Osteoblast (primary cell): ENCODE data around the gene FCAMR. TPM values are rescaled to one million over a fixed set of nuclear protein-coding genes. Genes with fewer than 3 reads are reported as not detected.

Source experiments
- DNase-seq: peaks from one replicate; pipeline ENCODE4 v3.0.0; 2011; ENCODE audit warnings: low spot score, mixed read lengths; ENCODE audit not compliant: insufficient read length; ENCODE audit errors: missing footprints
- H2AFZ ChIP-seq: 2 replicates; pipeline ENCODE4 v1.6.0; 2011; ENCODE audit warnings: mild to moderate bottlenecking, low read length
- H3K27ac ChIP-seq: 2 replicates; pipeline ENCODE4 v1.5.1; 2011; ENCODE audit warnings: mild to moderate bottlenecking, low read depth, low read length, moderate library complexity
- H3K27me3 ChIP-seq: 2 replicates; pipeline ENCODE4 v1.6.0; 2012; ENCODE audit warnings: mild to moderate bottlenecking, control low read depth, inconsistent platforms, low read length, moderate library complexity; ENCODE audit not compliant: insufficient read depth
- H3K36me3 ChIP-seq: 2 replicates; pipeline ENCODE4 v1.5.1; 2011; ENCODE audit warnings: mild to moderate bottlenecking, low read length, control low read depth, moderate library complexity; ENCODE audit not compliant: insufficient read depth
- H3K4me1 ChIP-seq: 2 replicates; pipeline ENCODE4 v1.5.1; 2011; ENCODE audit warnings: mild to moderate bottlenecking, low read length, control low read depth, moderate library complexity; ENCODE audit not compliant: insufficient read depth
- H3K4me2 ChIP-seq: 2 replicates; pipeline ENCODE4 v1.6.0; 2011; ENCODE audit warnings: mild to moderate bottlenecking, low read length; ENCODE audit not compliant: insufficient read depth
- H3K4me3 ChIP-seq: fragments of 200-600 bp; sonication (generic); 3 replicates; pipeline ENCODE4 v1.5.1; 2012; ENCODE audit warnings: mild to moderate bottlenecking, low read length, inconsistent platforms; ENCODE audit not compliant: insufficient read depth
- H3K79me2 ChIP-seq: 2 replicates; pipeline ENCODE4 v1.6.0; 2012; ENCODE audit warnings: mild to moderate bottlenecking, low read length, control low read depth, inconsistent platforms; ENCODE audit not compliant: insufficient read depth
- H3K9me3 ChIP-seq: 2 replicates; pipeline ENCODE4 v1.5.1; 2011; ENCODE audit warnings: low read depth, low read length, control low read depth
- H4K20me1 ChIP-seq: 2 replicates; pipeline ENCODE4 v1.6.0; 2012; ENCODE audit warnings: mild to moderate bottlenecking, low read length, control low read depth; ENCODE audit not compliant: insufficient read depth
- total RNA-seq: library from RNA; depleted of rRNA; stranded (reverse); fragments of >200 nt; gene quantifications from 2 replicates; pipeline ENCODE4 v1.2.3, GENCODE V29; 2012
- TF ChIP-seq, protein P1 (sequence below): IDR thresholded peaks from 2 replicates; pipeline ENCODE4 v1.5.1; 2011; ENCODE audit warnings: mild to moderate bottlenecking, low read depth, low read length, moderate library complexity; ENCODE audit errors: extremely low read depth

The FCAMR gene
- total RNA-seq, 1 donor: not detected

DNA sequence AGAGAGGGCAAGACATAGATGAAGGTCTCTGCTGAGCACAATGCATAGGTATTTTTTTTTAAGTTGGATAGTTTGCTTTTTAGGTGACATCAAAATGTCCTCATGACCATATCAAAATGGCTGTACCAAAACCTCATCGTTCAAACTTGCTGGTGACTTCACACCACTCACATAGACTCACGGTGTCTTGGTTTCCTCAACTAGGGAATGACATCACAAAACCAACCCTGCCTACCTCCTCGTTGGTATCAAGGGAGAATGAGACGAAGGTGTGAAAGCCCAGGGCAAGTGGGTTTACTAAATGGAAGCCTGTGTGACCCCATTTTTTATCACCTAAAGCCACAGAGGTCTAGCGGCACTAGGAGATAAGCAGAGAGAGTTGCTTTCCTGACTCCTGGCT is 25.6 kb downstream of the FCAMR start:
- H3K4me2 ChIP-seq: no peak overlapping the region
- no peak for DNase-seq

DNA sequence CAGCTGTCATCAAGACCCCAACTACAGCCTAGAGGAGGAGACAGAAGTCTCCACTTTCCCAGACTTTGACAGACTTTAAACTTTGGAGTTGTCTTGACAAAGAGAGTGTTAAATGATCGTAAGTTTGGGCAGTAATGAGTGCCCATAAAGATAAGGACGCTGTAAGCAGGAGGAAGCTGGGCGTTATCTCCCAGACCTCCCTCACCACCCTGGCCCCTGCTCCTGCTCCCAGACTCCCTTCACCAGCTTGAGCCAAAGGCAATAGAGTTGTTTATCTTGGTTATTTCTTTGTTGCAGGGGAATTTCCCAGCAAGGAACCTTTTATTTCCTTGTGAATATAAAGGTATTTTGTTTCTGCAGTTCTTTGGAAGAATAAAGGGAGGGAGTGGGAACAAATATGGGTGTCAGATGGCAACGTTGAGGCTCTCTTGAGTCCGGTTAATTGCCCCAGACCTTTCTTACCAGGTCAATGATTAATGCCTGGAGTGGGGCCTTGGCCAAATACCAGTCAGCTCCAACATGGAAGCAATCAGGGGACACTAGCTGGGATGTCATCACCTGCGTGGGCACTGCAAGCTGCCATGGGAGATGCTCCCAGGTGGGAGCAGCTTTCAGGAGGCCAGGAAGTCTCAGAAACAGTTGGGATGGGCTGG is 28.4 kb downstream of the FCAMR start:
- no peaks in the 10 kb centered on the region for H3K36me3 ChIP-seq
- H3K27ac ChIP-seq: no peak overlapping the region
- H3K79me2 ChIP-seq: no peaks in the 10 kb centered on the region
- no peak for DNase-seq
- no peak overlapping the region for H3K4me3 ChIP-seq
- no peaks in the 10 kb centered on the region for H3K4me1 ChIP-seq
- no peaks in the 10 kb centered on the region for H4K20me1 ChIP-seq
- TF ChIP-seq, protein P1, sequence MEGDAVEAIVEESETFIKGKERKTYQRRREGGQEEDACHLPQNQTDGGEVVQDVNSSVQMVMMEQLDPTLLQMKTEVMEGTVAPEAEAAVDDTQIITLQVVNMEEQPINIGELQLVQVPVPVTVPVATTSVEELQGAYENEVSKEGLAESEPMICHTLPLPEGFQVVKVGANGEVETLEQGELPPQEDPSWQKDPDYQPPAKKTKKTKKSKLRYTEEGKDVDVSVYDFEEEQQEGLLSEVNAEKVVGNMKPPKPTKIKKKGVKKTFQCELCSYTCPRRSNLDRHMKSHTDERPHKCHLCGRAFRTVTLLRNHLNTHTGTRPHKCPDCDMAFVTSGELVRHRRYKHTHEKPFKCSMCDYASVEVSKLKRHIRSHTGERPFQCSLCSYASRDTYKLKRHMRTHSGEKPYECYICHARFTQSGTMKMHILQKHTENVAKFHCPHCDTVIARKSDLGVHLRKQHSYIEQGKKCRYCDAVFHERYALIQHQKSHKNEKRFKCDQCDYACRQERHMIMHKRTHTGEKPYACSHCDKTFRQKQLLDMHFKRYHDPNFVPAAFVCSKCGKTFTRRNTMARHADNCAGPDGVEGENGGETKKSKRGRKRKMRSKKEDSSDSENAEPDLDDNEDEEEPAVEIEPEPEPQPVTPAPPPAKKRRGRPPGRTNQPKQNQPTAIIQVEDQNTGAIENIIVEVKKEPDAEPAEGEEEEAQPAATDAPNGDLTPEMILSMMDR: no peak
- H3K27me3 ChIP-seq: peaks cover 35% of the 10 kb centered on the region
- H3K9me3 ChIP-seq: no peaks in the 10 kb centered on the region
- no peak overlapping the region for H2AFZ ChIP-seq
- H3K4me2 ChIP-seq: no peak overlapping the region

More for the DNA sequence above, 25.6 kb downstream of the FCAMR start:
- H2AFZ ChIP-seq: no peak overlapping the region
- H3K36me3 ChIP-seq: no peaks in the 10 kb centered on the region
- H3K9me3 ChIP-seq: no peaks in the 10 kb centered on the region
- peaks cover 44% of the 10 kb centered on the region for H3K27me3 ChIP-seq
- no peak overlapping the region for H3K4me3 ChIP-seq
- no peak overlapping the region for H3K27ac ChIP-seq
- H4K20me1 ChIP-seq: no peaks in the 10 kb centered on the region
- no peaks in the 10 kb centered on the region for H3K4me1 ChIP-seq
- TF ChIP-seq, protein P1: no peak
- H3K79me2 ChIP-seq: no peaks in the 10 kb centered on the region

DNA sequence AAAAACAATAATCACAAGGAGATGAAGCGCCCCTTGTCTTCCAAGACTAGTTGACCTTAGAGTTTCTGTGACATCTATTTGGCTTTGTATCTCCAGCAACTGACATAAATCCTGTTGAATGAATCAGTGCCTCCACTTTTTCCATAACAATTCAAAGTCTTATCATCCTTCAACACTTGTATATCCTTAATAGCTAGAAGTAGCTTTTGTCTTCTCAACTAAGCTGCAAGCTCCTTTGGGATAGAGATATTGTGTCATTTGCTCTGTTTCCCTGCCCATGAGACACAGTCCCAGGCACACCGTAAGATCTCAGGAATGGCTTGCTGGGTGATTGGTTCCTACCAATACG is 29.7 kb downstream of the FCAMR start:
- DNase-seq: no peak
- H3K4me3 ChIP-seq: no peak overlapping the region
- TF ChIP-seq, protein P1: no peak
- H3K4me1 ChIP-seq: no peaks in the 10 kb centered on the region
- no peak overlapping the region for H2AFZ ChIP-seq
- no peaks in the 10 kb centered on the region for H3K9me3 ChIP-seq
- no peak overlapping the region for H3K4me2 ChIP-seq
- no peaks in the 10 kb centered on the region for H3K79me2 ChIP-seq
- no peak overlapping the region for H3K27ac ChIP-seq
- peaks cover 35% of the 10 kb centered on the region for H3K27me3 ChIP-seq
- H4K20me1 ChIP-seq: no peaks in the 10 kb centered on the region
- H3K36me3 ChIP-seq: no peaks in the 10 kb centered on the region

DNA sequence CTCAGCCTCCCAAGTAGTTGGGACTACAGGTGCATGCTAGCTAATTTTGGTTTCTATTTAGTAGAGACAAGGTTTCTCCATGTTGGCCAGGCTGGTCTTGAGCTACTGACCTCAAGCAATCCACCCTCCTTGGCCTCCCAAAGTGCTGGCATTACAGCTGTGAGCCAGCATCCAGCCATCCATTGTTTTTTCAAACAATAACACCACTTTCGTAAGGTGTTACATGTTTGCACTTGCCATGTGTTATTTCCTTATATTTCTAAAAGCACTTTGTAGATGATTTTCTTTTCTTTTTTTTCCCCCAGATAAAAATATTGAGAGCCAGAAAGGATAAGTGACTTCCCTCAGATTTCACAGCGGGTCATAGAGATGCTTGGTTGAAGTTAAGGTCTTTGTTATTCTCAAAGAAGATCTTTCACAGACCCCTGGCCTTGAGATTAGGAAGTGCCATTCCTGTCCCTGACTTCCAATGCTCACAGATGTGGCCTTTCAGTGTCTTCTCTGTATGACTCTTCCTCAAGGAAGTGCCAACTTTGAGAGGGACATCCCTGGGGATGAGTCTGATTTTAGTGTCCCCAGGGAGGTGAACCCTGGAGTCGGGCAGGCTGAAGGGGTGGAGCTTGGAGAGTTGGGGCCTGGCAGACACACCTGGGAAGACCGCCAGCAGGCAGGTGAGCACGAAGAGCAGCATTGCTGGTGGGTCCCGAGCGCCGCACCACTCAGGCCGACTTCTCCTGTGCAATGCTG is 30.2 kb downstream of the FCAMR start:
- no peaks in the 10 kb centered on the region for H3K9me3 ChIP-seq
- H2AFZ ChIP-seq: no peak overlapping the region
- TF ChIP-seq, protein P1: no peak

More for the DNA sequence above, 30.2 kb downstream of the FCAMR start:
- Histone ChIP-seq H3K4me3 (no peak overlapping the region), H3K27ac (no peak overlapping the region), H3K4me1 (no peaks in the 10 kb centered on the region), H3K27me3 (peaks cover 35% of the 10 kb centered on the region), H3K36me3 (no peaks in the 10 kb centered on the region), H4K20me1 (no peaks in the 10 kb centered on the region), H3K4me2 (no peak overlapping the region), H3K79me2 (no peaks in the 10 kb centered on the region)
- no peak for DNase-seq
